Measurements from ENCODE around the gene ADAMTS19. TPM values are rescaled to one million over a fixed set of nuclear protein-coding genes. Genes with fewer than 3 reads are reported as not detected.

Gene ADAMTS19
- polyA plus RNA-seq, 3 donors, result not detected

DNA sequence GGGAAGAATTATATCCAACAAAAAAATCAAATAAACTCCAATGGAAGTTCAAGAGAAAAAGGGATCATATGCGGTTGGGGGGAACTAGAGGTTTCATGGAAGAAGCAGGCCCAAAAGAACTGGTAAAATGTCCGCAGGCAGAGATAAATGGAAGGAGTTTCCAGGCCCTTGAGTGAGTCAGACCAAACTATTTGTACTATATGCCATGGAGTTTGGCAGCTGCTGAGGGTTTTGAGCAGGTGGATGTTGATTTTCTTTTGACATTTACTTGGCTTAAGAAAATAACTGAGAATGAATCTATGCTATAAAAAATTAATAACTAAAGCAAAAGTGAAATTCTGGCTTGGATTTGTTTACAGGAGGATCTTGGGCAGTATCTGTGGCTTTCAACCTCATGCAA is 321.5 kb downstream of the ADAMTS19 start:
- WGBS (ENCODE audit: insufficient coverage), result 83% methylated on average over 1 of the region's 2 CpGs
- TF ChIP-seq, protein P1, sequence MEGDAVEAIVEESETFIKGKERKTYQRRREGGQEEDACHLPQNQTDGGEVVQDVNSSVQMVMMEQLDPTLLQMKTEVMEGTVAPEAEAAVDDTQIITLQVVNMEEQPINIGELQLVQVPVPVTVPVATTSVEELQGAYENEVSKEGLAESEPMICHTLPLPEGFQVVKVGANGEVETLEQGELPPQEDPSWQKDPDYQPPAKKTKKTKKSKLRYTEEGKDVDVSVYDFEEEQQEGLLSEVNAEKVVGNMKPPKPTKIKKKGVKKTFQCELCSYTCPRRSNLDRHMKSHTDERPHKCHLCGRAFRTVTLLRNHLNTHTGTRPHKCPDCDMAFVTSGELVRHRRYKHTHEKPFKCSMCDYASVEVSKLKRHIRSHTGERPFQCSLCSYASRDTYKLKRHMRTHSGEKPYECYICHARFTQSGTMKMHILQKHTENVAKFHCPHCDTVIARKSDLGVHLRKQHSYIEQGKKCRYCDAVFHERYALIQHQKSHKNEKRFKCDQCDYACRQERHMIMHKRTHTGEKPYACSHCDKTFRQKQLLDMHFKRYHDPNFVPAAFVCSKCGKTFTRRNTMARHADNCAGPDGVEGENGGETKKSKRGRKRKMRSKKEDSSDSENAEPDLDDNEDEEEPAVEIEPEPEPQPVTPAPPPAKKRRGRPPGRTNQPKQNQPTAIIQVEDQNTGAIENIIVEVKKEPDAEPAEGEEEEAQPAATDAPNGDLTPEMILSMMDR (IDR thresholded peaks at IDR 0.05), result no peak
- no peak for DNase-seq
- no peak overlapping the region for H3K27ac ChIP-seq (ENCODE audit: low read depth in 1 of 2, low read length in 2 of 2)
- no peaks in the 10 kb centered on the region for H4K20me1 ChIP-seq (ENCODE audit: insufficient read depth, low read length)
- no peak overlapping the region for H3K4me2 ChIP-seq (replicated peaks; ENCODE audit: extremely low read depth, low read length, poor library complexity, severe bottlenecking)
- Mint-ChIP-seq H3K27me3 (ENCODE audit: low read depth in 3 of 3) (peaks cover 0 to 2% (median 0%) of the 10 kb centered on the region in 3 donors), H3K9me3 (peaks cover 0 to 13% (median 4%) of the 10 kb centered on the region in 7 donors), H3K4me3 (no peak overlapping the region), H3K27ac (no peak overlapping the region), H3K4me1 (no peaks in the 10 kb centered on the region), H3K36me3 (no peaks in the 10 kb centered on the region)
- peaks cover 5 to 6% of the 10 kb centered on the region in 2 donors for H3K9me3 ChIP-seq (replicated peaks in 1 of 2; ENCODE audit: control insufficient read depth in 1 of 2, insufficient read depth in 1 of 2, low read length in 2 of 2)
- no peak overlapping the region for H3K9ac ChIP-seq (ENCODE audit: insufficient read depth, low read length, poor library complexity, severe bottlenecking)
- no peaks in the 10 kb centered on the region for H3K36me3 ChIP-seq (replicated peaks in 1 of 2; ENCODE audit: control insufficient read depth in 1 of 2, insufficient read depth in 2 of 2, low read length in 2 of 2)
- H3K4me3 ChIP-seq (replicated peaks in 1 of 3; ENCODE audit: low read depth in 2 of 3, low read length in 3 of 3), result no peak overlapping the region
- H2AFZ ChIP-seq (ENCODE audit: insufficient read depth, low read depth, low read length, poor library complexity, severe bottlenecking), result no peak overlapping the region
- no peaks in the 10 kb centered on the region for H3K79me2 ChIP-seq (ENCODE audit: insufficient read depth, low read length)
- intact Hi-C loops (cut with micrococcal nuclease), result no loop called here
- H3K27me3 ChIP-seq (ENCODE audit: control insufficient read depth in 2 of 2, insufficient read depth in 2 of 2, low read length in 2 of 2), result no peaks in the 10 kb centered on the region
- no peaks in the 10 kb centered on the region for H3K4me1 ChIP-seq (ENCODE audit: control insufficient read depth in 1 of 2, insufficient read depth in 2 of 2, low read length in 2 of 2)

All from CD14-positive monocyte (primary cell).